Ectodermal cell (in vitro differentiated cells): ENCODE data around the gene ZBTB46.
"Not testable (repeated sequence)": the region's sequence is repeated elsewhere in the genome, so short reads cannot be mapped to it uniquely, and the experiment has no call there.

Experiments used
- H3K27ac ChIP-seq: 2 replicates; pipeline ENCODE4 v1.7.0; 2013; ENCODE audit warnings: mild to moderate bottlenecking, low read depth, low read length; ENCODE audit not compliant: insufficient read depth, poor library complexity, severe bottlenecking
- H3K27me3 ChIP-seq: 2 replicates; pipeline ENCODE4 v1.7.0; 2013; ENCODE audit warnings: mild to moderate bottlenecking, low read length; ENCODE audit not compliant: insufficient read depth, control insufficient read depth, poor library complexity, severe bottlenecking
- H3K36me3 ChIP-seq: one replicate; pipeline ENCODE4 v1.7.0; 2013; ENCODE audit warnings: low read length; ENCODE audit not compliant: control insufficient read depth, insufficient read depth
- H3K4me1 ChIP-seq: one replicate; pipeline ENCODE4 v1.7.0; 2013; ENCODE audit warnings: low read length; ENCODE audit not compliant: control insufficient read depth, insufficient read depth
- H3K4me3 ChIP-seq: 2 replicates; pipeline ENCODE4 v1.7.0; 2013; ENCODE audit warnings: low read depth, low read length, control low read depth; ENCODE audit not compliant: insufficient read depth
- H3K9me3 ChIP-seq: 2 replicates; pipeline ENCODE4 v1.7.0; 2013; ENCODE audit warnings: mild to moderate bottlenecking, low read length, moderate library complexity; ENCODE audit not compliant: control insufficient read depth
- WGBS, 2 experiments: methylation state at CpG; one replicate each; pipeline ENCODE4 v1.1.7; 2013; ENCODE audit warnings: missing lambda C conversion rate in 2 of 2; 5-methylcytosine and 5-hydroxymethylcytosine counted together

ZBTB46 gene

GRCh38 chr20:63734111-63734945, 96.7 kb downstream of the ZBTB46 start:
- peaks cover 12% of the 10 kb centered on the region for H3K36me3 ChIP-seq
- WGBS, 2 experiments = 95% methylated on average over 25 of the region's 25 CpGs
- no peak overlapping the region for H3K4me3 ChIP-seq

GRCh38 chr20:63733579-63734081, 97.4 kb downstream of the ZBTB46 start:
- H3K27ac ChIP-seq = no peak overlapping the region
- H3K4me1 ChIP-seq = peaks cover 13% of the 10 kb centered on the region
- 96 to 97% methylated on average over 18 of the region's 18 CpGs for WGBS, 2 experiments
- H3K9me3 ChIP-seq = no peaks in the 10 kb centered on the region
- peaks cover 12% of the 10 kb centered on the region for H3K36me3 ChIP-seq
- peaks cover 15% of the 10 kb centered on the region for H3K27me3 ChIP-seq
- H3K4me3 ChIP-seq = no peak overlapping the region

More at GRCh38 chr20:63734111-63734945, 96.7 kb downstream of the ZBTB46 start:
- H3K4me1 ChIP-seq = peaks cover 16% of the 10 kb centered on the region
- H3K9me3 ChIP-seq = no peaks in the 10 kb centered on the region
- peaks cover 17% of the 10 kb centered on the region for H3K27me3 ChIP-seq
- no peak overlapping the region for H3K27ac ChIP-seq

- 95 to 96% methylated on average over 13 of the region's 13 CpGs for WGBS, 2 experiments
- Histone ChIP-seq H3K4me3 (no peak overlapping the region), H3K36me3 (peaks cover 12% of the 10 kb centered on the region), H3K27me3 (peaks cover 11% of the 10 kb centered on the region), H3K27ac (no peak overlapping the region), H3K9me3 (no peaks in the 10 kb centered on the region), H3K4me1 (peaks cover 8% of the 10 kb centered on the region)
These were observed 97.9 kb downstream of the ZBTB46 start for GRCh38 chr20:63733117-63733516.

GRCh38 chr20:63732118-63733095, 98.7 kb downstream of the ZBTB46 start:
- Histone ChIP-seq H3K9me3 (no peaks in the 10 kb centered on the region), H3K4me1 (peaks cover 4% of the 10 kb centered on the region), H3K4me3 (no peak overlapping the region), H3K36me3 (peaks cover 12% of the 10 kb centered on the region), H3K27ac (no peak overlapping the region), H3K27me3 (peaks cover 10% of the 10 kb centered on the region)
- WGBS, 2 experiments = 87 to 88% methylated on average over 38 of the region's 38 CpGs

GRCh38 chr20:63731410-63731809, 99.7 kb downstream of the ZBTB46 start:
- Histone ChIP-seq H3K36me3 (peaks cover 12% of the 10 kb centered on the region), H3K27me3 (peaks cover under 1% of the 10 kb centered on the region), H3K27ac (no peak overlapping the region), H3K4me3 (no peak overlapping the region), H3K9me3 (no peaks in the 10 kb centered on the region), H3K4me1 (no peaks in the 10 kb centered on the region)
- WGBS, 2 experiments = 86 to 87% methylated on average over 4 to 5 of the region's 5 CpGs

- WGBS, 2 experiments = 94 to 95% methylated on average over 18 of the region's 18 CpGs
- H3K36me3 ChIP-seq = not testable (repeated sequence)
These were observed 100.8 kb downstream of the ZBTB46 start for GRCh38 chr20:63730189-63730733.

GRCh38 chr20:63722967-63723622, 108.0 kb downstream of the ZBTB46 start:
- H3K9me3 ChIP-seq, H3K27me3 ChIP-seq, H3K27ac ChIP-seq, H3K36me3 ChIP-seq, H3K4me1 ChIP-seq, H3K4me3 ChIP-seq: not testable (repeated sequence)
- 90 to 91% methylated on average over 2 of the region's 2 CpGs for WGBS, 2 experiments

More at GRCh38 chr20:63730189-63730733, 100.8 kb downstream of the ZBTB46 start:
- H3K9me3 ChIP-seq, H3K27ac ChIP-seq, H3K4me1 ChIP-seq, H3K27me3 ChIP-seq, H3K4me3 ChIP-seq: not testable (repeated sequence)

GRCh38 chr20:63718996-63719395, 112.1 kb downstream of the ZBTB46 start:
- Histone ChIP-seq H3K9me3 (no peaks in the 10 kb centered on the region), H3K36me3 (peaks cover 13% of the 10 kb centered on the region), H3K4me3 (no peak overlapping the region), H3K27ac (no peak overlapping the region), H3K27me3 (no peaks in the 10 kb centered on the region), H3K4me1 (no peaks in the 10 kb centered on the region)
- 96 to 97% methylated on average over 2 of the region's 2 CpGs for WGBS, 2 experiments

- no peaks in the 10 kb centered on the region for H3K9me3 ChIP-seq
- peaks cover 32% of the 10 kb centered on the region for H3K36me3 ChIP-seq
- no peaks in the 10 kb centered on the region for H3K27me3 ChIP-seq
- no peak overlapping the region for H3K4me3 ChIP-seq
- WGBS, 2 experiments = 92% methylated on average over 2 to 4 of the region's 5 CpGs
- no peak overlapping the region for H3K27ac ChIP-seq
- H3K4me1 ChIP-seq = no peaks in the 10 kb centered on the region
These were observed 116.2 kb downstream of the ZBTB46 start for GRCh38 chr20:63714858-63715257.
